Measurements from ENCODE around the gene DNLZ.

DNA sequence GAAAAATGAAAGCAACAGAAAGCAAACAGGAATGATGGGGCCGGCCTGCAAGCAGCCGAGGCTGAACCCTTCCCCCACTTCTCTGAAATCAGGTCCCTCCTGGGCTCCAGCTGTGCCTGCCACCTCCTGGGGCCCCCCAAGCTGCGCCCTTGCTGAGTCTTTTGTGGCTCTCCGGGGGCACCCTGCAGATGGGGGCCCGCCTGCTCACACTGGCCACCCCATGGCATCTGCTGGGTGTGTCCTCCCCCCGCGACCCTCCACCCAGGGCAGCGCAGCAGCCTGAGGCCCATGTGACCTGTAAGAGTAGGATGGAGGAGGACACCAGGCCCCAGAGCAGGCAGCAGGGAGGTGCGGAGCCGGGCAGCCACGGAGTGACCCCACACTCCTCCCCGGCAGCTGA lies 30.5 kb downstream of the DNLZ start:
- TF ChIP-seq, protein P1, sequence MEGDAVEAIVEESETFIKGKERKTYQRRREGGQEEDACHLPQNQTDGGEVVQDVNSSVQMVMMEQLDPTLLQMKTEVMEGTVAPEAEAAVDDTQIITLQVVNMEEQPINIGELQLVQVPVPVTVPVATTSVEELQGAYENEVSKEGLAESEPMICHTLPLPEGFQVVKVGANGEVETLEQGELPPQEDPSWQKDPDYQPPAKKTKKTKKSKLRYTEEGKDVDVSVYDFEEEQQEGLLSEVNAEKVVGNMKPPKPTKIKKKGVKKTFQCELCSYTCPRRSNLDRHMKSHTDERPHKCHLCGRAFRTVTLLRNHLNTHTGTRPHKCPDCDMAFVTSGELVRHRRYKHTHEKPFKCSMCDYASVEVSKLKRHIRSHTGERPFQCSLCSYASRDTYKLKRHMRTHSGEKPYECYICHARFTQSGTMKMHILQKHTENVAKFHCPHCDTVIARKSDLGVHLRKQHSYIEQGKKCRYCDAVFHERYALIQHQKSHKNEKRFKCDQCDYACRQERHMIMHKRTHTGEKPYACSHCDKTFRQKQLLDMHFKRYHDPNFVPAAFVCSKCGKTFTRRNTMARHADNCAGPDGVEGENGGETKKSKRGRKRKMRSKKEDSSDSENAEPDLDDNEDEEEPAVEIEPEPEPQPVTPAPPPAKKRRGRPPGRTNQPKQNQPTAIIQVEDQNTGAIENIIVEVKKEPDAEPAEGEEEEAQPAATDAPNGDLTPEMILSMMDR (conservative IDR thresholded peaks at IDR 0.05; ENCODE audit: low read length) = no peak
- no peak for TF ChIP-seq EZH2phosphoT487 (IDR thresholded peaks at IDR 0.05; ENCODE audit: borderline replicate concordance, low read depth, low read length)
